ENCODE results near the gene SH2D1A. TPM values are rescaled to one million over a fixed set of nuclear protein-coding genes. Genes with fewer than 3 reads are reported as not detected.

Gene SH2D1A
- polyA plus RNA-seq, 1 donor (not counting 4 experiments of a cell fraction or from before 2014, with no cell fraction given) = 0.04 TPM

DNA sequence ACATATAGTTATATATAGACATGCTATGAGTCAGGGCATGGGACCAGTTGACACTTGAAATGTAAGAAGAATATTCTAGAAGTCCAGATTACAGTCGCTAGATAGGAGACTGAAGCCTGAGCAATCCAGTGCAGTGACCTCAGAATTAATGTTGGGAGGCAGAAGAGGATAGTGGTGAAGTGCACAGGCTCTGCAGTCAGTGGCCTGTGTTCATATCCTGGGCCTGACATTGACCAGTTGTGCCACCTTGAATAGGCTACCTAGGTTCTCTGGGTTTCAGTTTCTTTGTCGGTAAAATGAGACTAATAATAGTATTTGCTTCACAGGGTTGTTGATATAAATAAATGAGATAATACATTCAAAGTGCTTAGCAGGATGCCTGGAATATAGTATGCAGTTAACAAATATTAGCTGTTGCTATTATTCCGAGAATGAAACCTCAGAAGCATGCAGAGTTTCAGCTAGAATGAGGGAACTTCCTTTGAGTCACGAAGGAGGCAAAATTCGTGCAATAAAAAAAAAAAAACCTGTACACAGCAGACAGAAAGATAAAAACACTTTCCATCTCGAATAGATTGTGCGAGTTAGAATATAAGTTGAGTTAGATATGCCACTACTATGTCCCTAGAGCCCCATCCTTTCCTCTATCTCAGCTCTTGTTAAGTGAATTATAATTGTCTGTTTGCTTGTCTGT, 4.0 kb upstream of the SH2D1A start:
- H3K9ac ChIP-seq (ENCODE audit: control insufficient read depth, extremely low read depth, insufficient read depth, low read length) = no peak overlapping the region
- dilution Hi-C loops (cut with MboI; ENCODE audit: extremely low pct_ligation_motif_present, low sequenced_read_pairs) = no loop called here
- DNase-seq (ENCODE audit: low read depth, low spot score) (no peak), FAIRE-seq (no peak)
- H3K27ac ChIP-seq (ENCODE audit: control insufficient read depth, insufficient read depth, low read length) = no peak overlapping the region
- no peaks in the 10 kb centered on the region for H3K4me1 ChIP-seq (ENCODE audit: control insufficient read depth, extremely low read depth, insufficient read depth, low read length)
- H3K9me1 ChIP-seq (ENCODE audit: control insufficient read depth, extremely low read depth, insufficient read depth, low read length) = no peaks in the 10 kb centered on the region
- no peaks in the 10 kb centered on the region for H3K9me3 ChIP-seq (ENCODE audit: control insufficient read depth, low read depth, low read length)
- no peaks in the 10 kb centered on the region for H4K20me1 ChIP-seq (ENCODE audit: control insufficient read depth, extremely low read depth, insufficient read depth, low read length)
- no peaks in the 10 kb centered on the region for H3K27me3 ChIP-seq (ENCODE audit: control insufficient read depth, extremely low read depth, insufficient read depth, low read length)
- no peak overlapping the region for H2AFZ ChIP-seq (ENCODE audit: control insufficient read depth, low read length)
- no peaks in the 10 kb centered on the region for H3K79me2 ChIP-seq (ENCODE audit: control insufficient read depth, insufficient read depth, low read length)
- TF ChIP-seq EZH2 (IDR thresholded peaks at IDR 0.05; ENCODE audit: low read length) = no peak
- TF ChIP-seq, protein P1, sequence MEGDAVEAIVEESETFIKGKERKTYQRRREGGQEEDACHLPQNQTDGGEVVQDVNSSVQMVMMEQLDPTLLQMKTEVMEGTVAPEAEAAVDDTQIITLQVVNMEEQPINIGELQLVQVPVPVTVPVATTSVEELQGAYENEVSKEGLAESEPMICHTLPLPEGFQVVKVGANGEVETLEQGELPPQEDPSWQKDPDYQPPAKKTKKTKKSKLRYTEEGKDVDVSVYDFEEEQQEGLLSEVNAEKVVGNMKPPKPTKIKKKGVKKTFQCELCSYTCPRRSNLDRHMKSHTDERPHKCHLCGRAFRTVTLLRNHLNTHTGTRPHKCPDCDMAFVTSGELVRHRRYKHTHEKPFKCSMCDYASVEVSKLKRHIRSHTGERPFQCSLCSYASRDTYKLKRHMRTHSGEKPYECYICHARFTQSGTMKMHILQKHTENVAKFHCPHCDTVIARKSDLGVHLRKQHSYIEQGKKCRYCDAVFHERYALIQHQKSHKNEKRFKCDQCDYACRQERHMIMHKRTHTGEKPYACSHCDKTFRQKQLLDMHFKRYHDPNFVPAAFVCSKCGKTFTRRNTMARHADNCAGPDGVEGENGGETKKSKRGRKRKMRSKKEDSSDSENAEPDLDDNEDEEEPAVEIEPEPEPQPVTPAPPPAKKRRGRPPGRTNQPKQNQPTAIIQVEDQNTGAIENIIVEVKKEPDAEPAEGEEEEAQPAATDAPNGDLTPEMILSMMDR (optimal IDR thresholded peaks at IDR 0.05 in 1 of 3, IDR thresholded peaks at IDR 0.05 in 1 of 3, conservative IDR thresholded peaks at IDR 0.05 in 1 of 3; ENCODE audit: extremely low read depth in 1 of 3, insufficient read depth in 2 of 3, low read length in 3 of 3) = no peak
- no peaks in the 10 kb centered on the region for H3K36me3 ChIP-seq (ENCODE audit: control insufficient read depth in 2 of 2, extremely low read depth in 1 of 2, insufficient read depth in 2 of 2, low read length in 2 of 2)
- H3K4me2 ChIP-seq (ENCODE audit: control insufficient read depth, extremely low read depth, insufficient read depth, low read depth, low read length) = no peak overlapping the region
- H3K4me3 ChIP-seq (ENCODE audit: control insufficient read depth in 2 of 3, extremely low read depth in 1 of 3, insufficient read depth in 2 of 3, low read depth in 1 of 3, low read length in 3 of 3) = no peak overlapping the region

DNA sequence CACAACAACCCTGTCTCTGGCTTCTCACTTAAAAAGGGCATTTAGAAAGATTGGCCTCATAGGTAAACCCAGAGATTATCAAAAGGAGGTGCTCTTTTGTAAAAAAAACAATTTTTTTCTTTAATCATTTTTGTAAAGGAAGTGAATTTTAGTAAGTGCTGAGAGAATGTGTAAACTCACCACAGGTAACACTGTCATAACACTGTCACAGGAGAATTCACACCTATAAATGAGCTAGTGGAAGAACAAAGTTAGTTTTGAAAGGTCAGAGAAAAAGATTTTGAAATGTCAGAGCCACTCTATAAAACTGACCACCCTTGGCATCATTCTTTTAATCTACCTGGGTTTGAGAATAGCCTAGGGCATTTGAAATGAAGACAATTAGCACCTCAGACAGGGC, 3.3 kb upstream of the SH2D1A start:
- no peaks in the 10 kb centered on the region for H3K4me1 ChIP-seq (ENCODE audit: control insufficient read depth, extremely low read depth, insufficient read depth, low read length)
- H4K20me1 ChIP-seq (ENCODE audit: control insufficient read depth, extremely low read depth, insufficient read depth, low read length) = no peaks in the 10 kb centered on the region
- H3K9me1 ChIP-seq (ENCODE audit: control insufficient read depth, extremely low read depth, insufficient read depth, low read length) = no peaks in the 10 kb centered on the region
- no peaks in the 10 kb centered on the region for H3K9me3 ChIP-seq (ENCODE audit: control insufficient read depth, low read depth, low read length)
- H3K36me3 ChIP-seq (ENCODE audit: control insufficient read depth in 2 of 2, extremely low read depth in 1 of 2, insufficient read depth in 2 of 2, low read length in 2 of 2) = no peaks in the 10 kb centered on the region
- H3K4me3 ChIP-seq (ENCODE audit: control insufficient read depth in 2 of 3, extremely low read depth in 1 of 3, insufficient read depth in 2 of 3, low read depth in 1 of 3, low read length in 3 of 3) = no peak overlapping the region
- no peak overlapping the region for H3K27ac ChIP-seq (ENCODE audit: control insufficient read depth, insufficient read depth, low read length)
- H3K27me3 ChIP-seq (ENCODE audit: control insufficient read depth, extremely low read depth, insufficient read depth, low read length) = no peaks in the 10 kb centered on the region
- no peak overlapping the region for H2AFZ ChIP-seq (ENCODE audit: control insufficient read depth, low read length)
- FAIRE-seq (no peak), DNase-seq (ENCODE audit: low read depth, low spot score) (no peak)
- H3K4me2 ChIP-seq (ENCODE audit: control insufficient read depth, extremely low read depth, insufficient read depth, low read depth, low read length) = no peak overlapping the region
- no peaks in the 10 kb centered on the region for H3K79me2 ChIP-seq (ENCODE audit: control insufficient read depth, insufficient read depth, low read length)
- dilution Hi-C loops (cut with MboI; ENCODE audit: extremely low pct_ligation_motif_present, low sequenced_read_pairs) = no loop called here
- TF ChIP-seq, protein P1 (optimal IDR thresholded peaks at IDR 0.05 in 1 of 3, IDR thresholded peaks at IDR 0.05 in 1 of 3, conservative IDR thresholded peaks at IDR 0.05 in 1 of 3; ENCODE audit: extremely low read depth in 1 of 3, insufficient read depth in 2 of 3, low read length in 3 of 3) = no peak
- TF ChIP-seq EZH2 (IDR thresholded peaks at IDR 0.05; ENCODE audit: low read length) = no peak
- no peak overlapping the region for H3K9ac ChIP-seq (ENCODE audit: control insufficient read depth, extremely low read depth, insufficient read depth, low read length)
